ENCODE results near the gene NRXN3.

NRXN3 gene

GRCh38 chr14:79177106-79177505 is 1006.9 kb downstream of the NRXN3 start:
- no peak for DNase-seq (ENCODE audit: low read depth)
- TF ChIP-seq CTCF (conservative IDR thresholded peaks at IDR 0.05; ENCODE audit: low read depth, low read length) = no peak
- H3K4me3 ChIP-seq (ENCODE audit: low read length) = no peak overlapping the region

- no peak for DNase-seq (ENCODE audit: low read depth)
- no peak for TF ChIP-seq CTCF (conservative IDR thresholded peaks at IDR 0.05; ENCODE audit: low read depth, low read length)
- H3K4me3 ChIP-seq (ENCODE audit: low read length) = no peak overlapping the region
Measured at GRCh38 chr14:79178719-79179118, 1008.5 kb downstream of the NRXN3 start.

GRCh38 chr14:79179985-79180384 is 1009.8 kb downstream of the NRXN3 start:
- no peak overlapping the region for H3K4me3 ChIP-seq (ENCODE audit: low read length)
- TF ChIP-seq CTCF (conservative IDR thresholded peaks at IDR 0.05; ENCODE audit: low read depth, low read length) = no peak
- no peak for DNase-seq (ENCODE audit: low read depth)

- H3K4me3 ChIP-seq (ENCODE audit: low read length) = no peak overlapping the region
- no peak for DNase-seq (ENCODE audit: low read depth)
- TF ChIP-seq CTCF (conservative IDR thresholded peaks at IDR 0.05; ENCODE audit: low read depth, low read length) = no peak
Measured at GRCh38 chr14:79180656-79181055, 1010.5 kb downstream of the NRXN3 start.

GRCh38 chr14:79186523-79186922 is 1016.4 kb downstream of the NRXN3 start:
- no peak for DNase-seq (ENCODE audit: low read depth)
- no peak overlapping the region for H3K4me3 ChIP-seq (ENCODE audit: low read length)
- TF ChIP-seq CTCF (conservative IDR thresholded peaks at IDR 0.05; ENCODE audit: low read depth, low read length) = no peak

- no peak overlapping the region for H3K4me3 ChIP-seq (ENCODE audit: low read length)
- no peak for DNase-seq (ENCODE audit: low read depth)
- TF ChIP-seq CTCF (conservative IDR thresholded peaks at IDR 0.05; ENCODE audit: low read depth, low read length) = no peak
Measured at GRCh38 chr14:79193689-79194477, 1023.7 kb downstream of the NRXN3 start.

- no peak for TF ChIP-seq CTCF (conservative IDR thresholded peaks at IDR 0.05; ENCODE audit: low read depth, low read length)
- H3K4me3 ChIP-seq (ENCODE audit: low read length) = no peak overlapping the region
- DNase-seq (ENCODE audit: low read depth) = no peak
Measured at GRCh38 chr14:79196216-79196615, 1026.0 kb downstream of the NRXN3 start.
